GM20431 (cell line): ENCODE data around the gene SAMD10.

ENCODE experiments used
- in situ Hi-C: fragments of 300-500 bp; cut with MseI, MboI; formaldehyde crosslinking; loops from one replicate; pipeline ENCODE4 v1.15.0; 2020; ENCODE audit warnings: low sequenced_read_pairs; ENCODE audit not compliant: unreplicated experiment

SAMD10 gene

GRCh38 chr20:63958964-63959698, 20.3 kb downstream of the SAMD10 start:
- in situ Hi-C loops: no loop called here

- in situ Hi-C loops: no loop called here
These were observed 21.0 kb downstream of the SAMD10 start for GRCh38 chr20:63958471-63958870.

- in situ Hi-C loops: no loop called here
These were observed 21.6 kb downstream of the SAMD10 start for GRCh38 chr20:63957690-63958441.

GRCh38 chr20:63957004-63957689, 22.3 kb downstream of the SAMD10 start:
- in situ Hi-C loops: no loop called here

- in situ Hi-C loops: no loop called here
These were observed 22.8 kb downstream of the SAMD10 start for GRCh38 chr20:63956664-63957003.

GRCh38 chr20:63955827-63956663, 23.4 kb downstream of the SAMD10 start, which contains the start of gene UCKL1:
Gene UCKL1 (minus strand): TSS chr20:63956416. CDS start chr20:63956372, 44 bp downstream.
- in situ Hi-C loops: no loop called here

GRCh38 chr20:63955281-63955826, 24.1 kb downstream of the SAMD10 start:
- in situ Hi-C loops: no loop called here

- in situ Hi-C loops: no loop called here
These were observed 25.5 kb downstream of the SAMD10 start for GRCh38 chr20:63953764-63954429.

- in situ Hi-C loops: no loop called here
These were observed 26.7 kb downstream of the SAMD10 start for GRCh38 chr20:63952769-63953168.

GRCh38 chr20:63952210-63952535, 27.3 kb downstream of the SAMD10 start:
- in situ Hi-C loops: no loop called here

- in situ Hi-C loops: no loop called here
These were observed 27.8 kb downstream of the SAMD10 start for GRCh38 chr20:63951398-63952209.

GRCh38 chr20:63950701-63951397, 28.6 kb downstream of the SAMD10 start:
- in situ Hi-C loops: no loop called here

- in situ Hi-C loops: no loop called here
These were observed 31.6 kb downstream of the SAMD10 start for GRCh38 chr20:63947638-63948456.

GRCh38 chr20:63946986-63947637, 32.3 kb downstream of the SAMD10 start:
- in situ Hi-C loops: no loop called here

- in situ Hi-C loops: no loop called here
These were observed 33.2 kb downstream of the SAMD10 start for GRCh38 chr20:63945921-63946920.
